Measurements from ENCODE around the gene KRTAP1-3.

DNA sequence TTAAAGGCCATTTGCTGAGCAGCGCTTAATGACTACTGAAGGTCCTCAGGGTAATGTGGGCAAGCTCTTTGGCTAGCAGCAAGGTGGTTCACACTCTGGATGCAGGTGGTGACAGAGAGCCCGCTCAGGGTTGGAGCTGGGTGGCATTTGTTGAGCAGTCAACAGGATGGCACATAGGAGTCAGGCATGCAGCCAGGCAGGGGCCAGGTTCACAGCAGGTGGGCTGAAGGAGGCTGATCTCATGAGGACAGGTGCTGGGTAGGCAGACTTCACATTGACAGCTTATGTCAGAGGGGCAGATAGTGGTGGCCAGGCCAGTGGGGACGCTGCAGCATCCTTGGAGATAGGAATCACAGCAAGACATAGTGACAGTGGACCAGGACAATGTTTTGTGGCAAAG, 30.3 kb downstream of the KRTAP1-3 start:
- TF ChIP-seq, protein P1, sequence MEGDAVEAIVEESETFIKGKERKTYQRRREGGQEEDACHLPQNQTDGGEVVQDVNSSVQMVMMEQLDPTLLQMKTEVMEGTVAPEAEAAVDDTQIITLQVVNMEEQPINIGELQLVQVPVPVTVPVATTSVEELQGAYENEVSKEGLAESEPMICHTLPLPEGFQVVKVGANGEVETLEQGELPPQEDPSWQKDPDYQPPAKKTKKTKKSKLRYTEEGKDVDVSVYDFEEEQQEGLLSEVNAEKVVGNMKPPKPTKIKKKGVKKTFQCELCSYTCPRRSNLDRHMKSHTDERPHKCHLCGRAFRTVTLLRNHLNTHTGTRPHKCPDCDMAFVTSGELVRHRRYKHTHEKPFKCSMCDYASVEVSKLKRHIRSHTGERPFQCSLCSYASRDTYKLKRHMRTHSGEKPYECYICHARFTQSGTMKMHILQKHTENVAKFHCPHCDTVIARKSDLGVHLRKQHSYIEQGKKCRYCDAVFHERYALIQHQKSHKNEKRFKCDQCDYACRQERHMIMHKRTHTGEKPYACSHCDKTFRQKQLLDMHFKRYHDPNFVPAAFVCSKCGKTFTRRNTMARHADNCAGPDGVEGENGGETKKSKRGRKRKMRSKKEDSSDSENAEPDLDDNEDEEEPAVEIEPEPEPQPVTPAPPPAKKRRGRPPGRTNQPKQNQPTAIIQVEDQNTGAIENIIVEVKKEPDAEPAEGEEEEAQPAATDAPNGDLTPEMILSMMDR (IDR thresholded peaks at IDR 0.05), result no peak
- TF ChIP-seq POLR2A (IDR thresholded peaks at IDR 0.05), result no peak

Data from heart left ventricle (tissue), 13 donors.